Measurements from ENCODE around the gene SMYD3.

Gene SMYD3

DNA sequence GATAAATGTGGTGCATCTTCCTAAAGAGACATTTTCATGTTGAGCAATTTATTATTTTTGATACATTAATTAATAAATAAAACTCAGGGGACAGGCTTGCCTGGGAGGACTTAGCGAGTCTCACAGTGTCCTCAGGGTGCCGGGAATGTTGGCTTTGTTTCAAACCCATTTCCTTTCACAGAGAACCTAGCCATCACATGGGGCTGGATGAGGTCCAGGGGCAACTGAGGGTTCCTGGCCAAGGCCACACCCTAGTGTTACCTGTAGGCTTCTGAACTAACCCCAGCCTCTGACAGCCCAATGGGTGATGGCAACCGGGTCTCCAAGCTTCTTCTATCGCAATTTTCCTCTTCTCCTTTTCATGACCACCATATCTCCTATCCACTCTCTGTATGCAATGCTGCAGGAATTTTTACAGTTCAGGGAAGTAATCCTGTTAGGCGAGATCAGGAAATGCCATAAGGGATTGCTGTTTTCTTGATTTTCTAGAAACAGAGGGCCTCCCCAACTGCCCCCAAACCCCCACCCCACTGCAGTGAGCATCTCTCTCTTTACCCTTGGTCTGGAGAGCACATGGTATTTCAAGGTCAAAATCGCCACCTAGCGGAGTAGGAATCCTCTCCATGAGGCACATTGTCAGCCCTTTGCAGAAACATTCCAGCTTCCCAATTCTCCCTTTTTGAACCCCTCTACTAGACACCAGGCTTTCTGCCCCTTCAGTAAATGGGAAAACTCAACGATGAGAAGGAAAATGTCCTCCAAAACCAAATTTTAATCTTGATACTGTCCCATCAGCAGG lies 22.1 kb upstream of the SMYD3 start:
- TF ChIP-seq TAF1 (IDR thresholded peaks at IDR 0.05; ENCODE audit: borderline replicate concordance, insufficient read depth, low read length), result no peak
- TF ChIP-seq SIN3A (IDR thresholded peaks at IDR 0.05; ENCODE audit: borderline replicate concordance, insufficient read depth, low read length), result no peak
- no peak for TF ChIP-seq FOXP2 (optimal IDR thresholded peaks at IDR 0.05; ENCODE audit: borderline replicate concordance, extremely low read depth, extremely low read length, insufficient read depth)
- TF ChIP-seq, protein P1, sequence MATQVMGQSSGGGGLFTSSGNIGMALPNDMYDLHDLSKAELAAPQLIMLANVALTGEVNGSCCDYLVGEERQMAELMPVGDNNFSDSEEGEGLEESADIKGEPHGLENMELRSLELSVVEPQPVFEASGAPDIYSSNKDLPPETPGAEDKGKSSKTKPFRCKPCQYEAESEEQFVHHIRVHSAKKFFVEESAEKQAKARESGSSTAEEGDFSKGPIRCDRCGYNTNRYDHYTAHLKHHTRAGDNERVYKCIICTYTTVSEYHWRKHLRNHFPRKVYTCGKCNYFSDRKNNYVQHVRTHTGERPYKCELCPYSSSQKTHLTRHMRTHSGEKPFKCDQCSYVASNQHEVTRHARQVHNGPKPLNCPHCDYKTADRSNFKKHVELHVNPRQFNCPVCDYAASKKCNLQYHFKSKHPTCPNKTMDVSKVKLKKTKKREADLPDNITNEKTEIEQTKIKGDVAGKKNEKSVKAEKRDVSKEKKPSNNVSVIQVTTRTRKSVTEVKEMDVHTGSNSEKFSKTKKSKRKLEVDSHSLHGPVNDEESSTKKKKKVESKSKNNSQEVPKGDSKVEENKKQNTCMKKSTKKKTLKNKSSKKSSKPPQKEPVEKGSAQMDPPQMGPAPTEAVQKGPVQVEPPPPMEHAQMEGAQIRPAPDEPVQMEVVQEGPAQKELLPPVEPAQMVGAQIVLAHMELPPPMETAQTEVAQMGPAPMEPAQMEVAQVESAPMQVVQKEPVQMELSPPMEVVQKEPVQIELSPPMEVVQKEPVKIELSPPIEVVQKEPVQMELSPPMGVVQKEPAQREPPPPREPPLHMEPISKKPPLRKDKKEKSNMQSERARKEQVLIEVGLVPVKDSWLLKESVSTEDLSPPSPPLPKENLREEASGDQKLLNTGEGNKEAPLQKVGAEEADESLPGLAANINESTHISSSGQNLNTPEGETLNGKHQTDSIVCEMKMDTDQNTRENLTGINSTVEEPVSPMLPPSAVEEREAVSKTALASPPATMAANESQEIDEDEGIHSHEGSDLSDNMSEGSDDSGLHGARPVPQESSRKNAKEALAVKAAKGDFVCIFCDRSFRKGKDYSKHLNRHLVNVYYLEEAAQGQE (IDR thresholded peaks at IDR 0.05; ENCODE audit: insufficient read depth in 1 of 2, low read depth in 2 of 2, low read length in 2 of 2), result no peak
- TF ChIP-seq POLR2AphosphoS5 (IDR thresholded peaks at IDR 0.05; ENCODE audit: low read depth, low read length), result no peak

DNA sequence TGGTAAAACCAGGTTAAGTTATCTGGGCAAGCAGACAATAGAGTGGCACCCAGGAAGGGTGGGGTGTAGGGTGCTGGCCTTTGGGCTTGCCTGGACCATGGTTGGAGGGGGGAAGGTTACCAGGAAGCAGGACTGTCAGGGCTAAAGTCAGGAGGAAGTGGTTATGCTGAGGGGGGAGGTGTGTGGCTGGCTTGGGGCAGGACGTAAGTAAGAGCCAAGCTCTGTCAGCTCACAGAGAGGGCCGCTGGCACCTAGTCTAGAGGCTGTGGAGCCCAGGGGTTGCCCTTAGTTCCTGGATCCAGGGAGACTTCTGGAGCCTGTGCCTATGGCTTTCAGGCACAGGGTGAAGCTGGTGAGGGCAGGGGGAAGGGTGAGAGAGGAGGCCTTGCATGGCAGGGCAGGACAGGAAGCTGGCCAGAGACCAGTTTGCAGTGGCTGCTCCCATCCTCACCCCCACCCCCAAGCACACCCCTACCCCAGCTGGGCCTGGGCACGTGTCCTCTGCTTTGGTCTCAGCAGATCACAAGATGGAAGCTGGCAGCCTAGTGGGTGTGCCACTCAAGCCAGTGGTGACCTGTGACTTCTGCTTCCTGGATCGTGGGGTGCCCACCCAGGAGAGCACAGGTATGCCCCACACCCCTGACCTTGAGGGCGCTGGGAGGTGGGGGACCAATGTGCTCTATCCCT lies 20.5 kb upstream of the SMYD3 start:
- TF ChIP-seq SIN3A (IDR thresholded peaks at IDR 0.05; ENCODE audit: borderline replicate concordance, insufficient read depth, low read length), result no peak
- no peak for TF ChIP-seq TAF1 (IDR thresholded peaks at IDR 0.05; ENCODE audit: borderline replicate concordance, insufficient read depth, low read length)
- no peak for TF ChIP-seq POLR2AphosphoS5 (IDR thresholded peaks at IDR 0.05; ENCODE audit: low read depth, low read length)
- TF ChIP-seq, protein P1 (IDR thresholded peaks at IDR 0.05; ENCODE audit: insufficient read depth in 1 of 2, low read depth in 2 of 2, low read length in 2 of 2), result no peak
- TF ChIP-seq FOXP2 (optimal IDR thresholded peaks at IDR 0.05; ENCODE audit: borderline replicate concordance, extremely low read depth, extremely low read length, insufficient read depth), result no peak

DNA sequence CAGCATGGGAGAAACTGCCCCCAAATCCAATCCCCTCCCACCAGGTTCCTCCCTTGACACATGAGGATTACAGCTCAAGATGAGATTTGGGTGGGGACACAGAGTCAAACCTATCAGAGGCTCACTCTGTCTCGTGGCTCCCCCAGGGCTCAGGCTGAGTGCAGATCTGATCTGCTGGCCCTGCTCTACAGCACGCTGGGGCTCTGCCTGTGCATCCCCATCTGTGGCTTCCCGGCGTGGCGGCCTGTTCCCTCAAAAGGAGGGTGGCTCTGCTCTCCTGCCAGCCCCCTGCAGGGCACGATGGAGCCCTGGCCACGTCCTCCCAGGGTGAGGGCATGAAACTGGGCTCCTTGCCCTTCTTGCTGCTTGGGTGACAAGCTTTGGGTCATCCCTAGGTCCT lies 19.8 kb upstream of the SMYD3 start:
- no peak for TF ChIP-seq FOXP2 (optimal IDR thresholded peaks at IDR 0.05; ENCODE audit: borderline replicate concordance, extremely low read depth, extremely low read length, insufficient read depth)
- TF ChIP-seq SIN3A (IDR thresholded peaks at IDR 0.05; ENCODE audit: borderline replicate concordance, insufficient read depth, low read length), result no peak
- TF ChIP-seq TAF1 (IDR thresholded peaks at IDR 0.05; ENCODE audit: borderline replicate concordance, insufficient read depth, low read length), result no peak

DNA sequence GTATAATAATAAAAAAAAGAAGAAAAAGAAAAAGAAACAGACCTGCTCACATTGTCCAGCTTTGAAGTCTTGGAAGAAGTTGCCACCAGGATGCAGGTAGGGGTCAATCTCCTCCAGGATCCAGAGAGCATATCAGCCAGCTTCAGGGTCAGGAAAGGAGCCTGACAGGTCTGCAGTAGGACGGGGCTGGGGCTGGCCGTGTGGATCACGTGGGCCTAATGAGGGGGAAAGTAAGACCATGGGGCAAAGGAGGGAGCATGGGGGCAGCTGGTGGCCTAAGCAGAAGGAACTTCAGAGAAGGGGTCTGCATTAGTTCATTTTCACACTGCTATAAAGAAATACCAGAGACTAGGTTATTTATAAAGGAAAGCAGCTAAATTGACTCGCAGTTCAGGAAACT lies 19.3 kb upstream of the SMYD3 start:
- no peak for TF ChIP-seq TAF1 (IDR thresholded peaks at IDR 0.05; ENCODE audit: borderline replicate concordance, insufficient read depth, low read length)
- TF ChIP-seq FOXP2 (optimal IDR thresholded peaks at IDR 0.05; ENCODE audit: borderline replicate concordance, extremely low read depth, extremely low read length, insufficient read depth), result no peak
- no peak for TF ChIP-seq SIN3A (IDR thresholded peaks at IDR 0.05; ENCODE audit: borderline replicate concordance, insufficient read depth, low read length)
- no peak for TF ChIP-seq POLR2AphosphoS5 (IDR thresholded peaks at IDR 0.05; ENCODE audit: low read depth, low read length)

DNA sequence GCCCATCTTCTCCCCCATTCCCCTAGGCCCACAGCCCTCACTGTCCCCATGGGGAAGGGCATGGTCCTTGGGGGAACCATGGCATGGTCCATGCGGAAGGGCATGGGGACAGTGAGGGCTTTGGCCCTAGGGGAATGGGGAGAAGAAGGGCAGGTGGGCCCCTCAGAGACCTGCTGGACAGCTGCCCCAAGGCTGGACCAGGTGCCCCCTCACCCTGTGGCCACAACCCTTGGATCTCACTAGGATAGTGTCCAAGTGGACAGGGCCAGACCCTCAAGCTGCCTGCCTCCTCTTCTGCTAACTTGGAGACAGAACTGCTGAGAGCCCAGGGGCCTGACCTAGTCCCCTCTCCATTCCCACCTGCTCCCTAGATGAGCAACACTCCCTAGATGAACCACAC lies 12.4 kb upstream of the SMYD3 start:
- TF ChIP-seq TAF1 (IDR thresholded peaks at IDR 0.05; ENCODE audit: borderline replicate concordance, insufficient read depth, low read length) (no peak), POLR2AphosphoS5 (IDR thresholded peaks at IDR 0.05; ENCODE audit: low read depth, low read length) (no peak), FOXP2 (optimal IDR thresholded peaks at IDR 0.05; ENCODE audit: borderline replicate concordance, extremely low read depth, extremely low read length, insufficient read depth) (no peak), SIN3A (IDR thresholded peaks at IDR 0.05; ENCODE audit: borderline replicate concordance, insufficient read depth, low read length) (no peak)
- TF ChIP-seq, protein P1 (IDR thresholded peaks at IDR 0.05; ENCODE audit: insufficient read depth in 1 of 2, low read depth in 2 of 2, low read length in 2 of 2), result no peak
